SK-N-SH treated with all-trans-retinoic acid at 6 μM for 48 hours (cell line): ENCODE measurements around the gene TBC1D9B.

ENCODE experiments used
- ATAC-seq: fragments of 200-7000 bp; cut with Tn5 transposase; 3 replicates; pipeline ENCODE4 v1.9.1; 2020; ENCODE audit warnings: mild to moderate bottlenecking, moderate library complexity
- ARNTL ChIP-seq: fragments of 450-650 bp; formaldehyde crosslinking; IDR thresholded peaks from 2 replicates; pipeline ENCODE4 v1.5.0; 2020; ENCODE audit warnings: low read depth, mild to moderate bottlenecking, moderate library complexity, borderline replicate concordance
- BACH2 ChIP-seq: fragments of 250-450 bp; sonication (Bioruptor Pico); IDR thresholded peaks from 2 replicates; pipeline ENCODE4 v1.9.0; 2021; ENCODE audit warnings: mild to moderate bottlenecking, borderline replicate concordance
- CREB5 ChIP-seq: fragments of 250-450 bp; sonication (Bioruptor Pico); IDR thresholded peaks from 2 replicates; pipeline ENCODE4 v1.5.1; 2020; ENCODE audit warnings: low read depth, mild to moderate bottlenecking, moderate library complexity
- CSDC2 ChIP-seq: fragments of 250-450 bp; sonication (Bioruptor Pico); IDR thresholded peaks from 2 replicates; pipeline ENCODE4 v1.5.0; 2020; ENCODE audit warnings: mild to moderate bottlenecking, moderate library complexity
- CSRNP3 ChIP-seq: fragments of 250-450 bp; sonication (Bioruptor Pico); IDR thresholded peaks from 2 replicates; pipeline ENCODE4 v1.5.1; 2021; ENCODE audit warnings: mild to moderate bottlenecking, moderate library complexity
- ESRRG ChIP-seq: fragments of 250-450 bp; sonication (Bioruptor Pico); IDR thresholded peaks from 2 replicates; pipeline ENCODE4 v1.6.1; 2021; ENCODE audit warnings: mild to moderate bottlenecking
- GLIS3 ChIP-seq: fragments of 250-450 bp; sonication (Bioruptor Pico); IDR thresholded peaks from 2 replicates; pipeline ENCODE4 v1.5.0; 2020; ENCODE audit warnings: mild to moderate bottlenecking, moderate library complexity
- ISL1 ChIP-seq: fragments of 250-450 bp; sonication (Bioruptor Pico); IDR thresholded peaks from 2 replicates; pipeline ENCODE4 v2.1.2; 2022; ENCODE audit warnings: mild to moderate bottlenecking, moderate library complexity
- OSR1 ChIP-seq: fragments of 250-450 bp; sonication (Bioruptor Pico); IDR thresholded peaks from 2 replicates; pipeline ENCODE4 v1.8.0; 2022; ENCODE audit warnings: moderate library complexity, mild to moderate bottlenecking, inconsistent platforms
- PATZ1 ChIP-seq: fragments of 250-450 bp; sonication (Bioruptor Pico); IDR thresholded peaks from 2 replicates; pipeline ENCODE4 v1.8.0; 2020; ENCODE audit warnings: mild to moderate bottlenecking, moderate library complexity, borderline replicate concordance
- POU6F1 ChIP-seq: fragments of 250-450 bp; sonication (Bioruptor Pico); IDR thresholded peaks from 2 replicates; pipeline ENCODE4 v1.8.0; 2021; ENCODE audit warnings: low read depth, mild to moderate bottlenecking, moderate library complexity, borderline replicate concordance
- PPARA ChIP-seq: fragments of 250-450 bp; sonication (Bioruptor Pico); IDR thresholded peaks from 2 replicates; pipeline ENCODE4 v1.5.0; 2020; ENCODE audit warnings: mild to moderate bottlenecking, borderline replicate concordance
- RARB ChIP-seq: fragments of 250-450 bp; sonication (Bioruptor Pico); IDR thresholded peaks from 2 replicates; pipeline ENCODE4 v1.8.0; 2021; ENCODE audit warnings: mild to moderate bottlenecking, moderate library complexity
- SNAI2 ChIP-seq: fragments of 250-450 bp; sonication (Bioruptor Pico); IDR thresholded peaks from 2 replicates; pipeline ENCODE4 v1.5.0; 2020; ENCODE audit warnings: mild to moderate bottlenecking, moderate library complexity
- TCF4 ChIP-seq: fragments of 250-450 bp; sonication (Bioruptor Pico); IDR thresholded peaks from 2 replicates; pipeline ENCODE4 v1.8.0; 2021; ENCODE audit warnings: mild to moderate bottlenecking, moderate library complexity, borderline replicate concordance
- TOX ChIP-seq: fragments of 250-450 bp; sonication (Bioruptor Pico); IDR thresholded peaks from 2 replicates; pipeline ENCODE4 v1.8.0; 2021; ENCODE audit warnings: mild to moderate bottlenecking, moderate library complexity, borderline replicate concordance
- TSHZ2 ChIP-seq: fragments of 250-450 bp; sonication (Bioruptor Pico); IDR thresholded peaks from 2 replicates; pipeline ENCODE4 v1.5.0; 2020; ENCODE audit warnings: mild to moderate bottlenecking, moderate library complexity
- ZC3H10 ChIP-seq: fragments of 250-450 bp; sonication (Bioruptor Pico); IDR thresholded peaks from 2 replicates; pipeline ENCODE4 v1.5.1; 2021; ENCODE audit warnings: mild to moderate bottlenecking, moderate library complexity
- ZFP3 ChIP-seq: fragments of 250-450 bp; sonication (Bioruptor Pico); IDR thresholded peaks from 2 replicates; pipeline ENCODE4 v1.5.0; 2020; ENCODE audit warnings: mild to moderate bottlenecking, moderate library complexity
- ZFP30 ChIP-seq: fragments of 450-650 bp; formaldehyde crosslinking; IDR thresholded peaks from 2 replicates; pipeline ENCODE4 v1.5.0; 2022; ENCODE audit warnings: mild to moderate bottlenecking, moderate library complexity
- ZNF565 ChIP-seq: fragments of 450-650 bp; formaldehyde crosslinking; conservative IDR thresholded peaks from 2 replicates; pipeline ENCODE4 v1.5.0; 2020; ENCODE audit warnings: low read depth, mild to moderate bottlenecking, moderate library complexity
- ZNF70 ChIP-seq: fragments of 450-650 bp; formaldehyde crosslinking; IDR thresholded peaks from 2 replicates; pipeline ENCODE4 v1.5.0; 2020; ENCODE audit warnings: mild to moderate bottlenecking, moderate library complexity
- ZNF8 ChIP-seq: fragments of 450-650 bp; formaldehyde crosslinking; IDR thresholded peaks from 2 replicates; pipeline ENCODE4 v1.5.0; 2020; ENCODE audit warnings: mild to moderate bottlenecking, moderate library complexity

The TBC1D9B gene

GRCh38 chr5:179904463-179905160 lies 3.1 kb downstream of the TBC1D9B start:
- no peak for ATAC-seq
- TF ChIP-seq RARB (CRISPR knock-in tag): no peak
- TF ChIP-seq CSRNP3 (CRISPR knock-in tag): no peak

- no peak for ATAC-seq
- no peak for TF ChIP-seq ZC3H10 (CRISPR knock-in tag)
- TF ChIP-seq ISL1: no peak
- TF ChIP-seq ZNF565 (CRISPR knock-in tag): no peak
- TF ChIP-seq BACH2 (CRISPR knock-in tag): no peak
- no peak for TF ChIP-seq CSRNP3 (CRISPR knock-in tag)
- TF ChIP-seq TCF4 (CRISPR knock-in tag): no peak
- no peak for TF ChIP-seq ZNF70 (CRISPR knock-in tag)
- TF ChIP-seq GLIS3 (CRISPR knock-in tag): no peak
- no peak for TF ChIP-seq ARNTL (CRISPR knock-in tag)
- no peak for TF ChIP-seq CSDC2
- no peak for TF ChIP-seq PPARA
- TF ChIP-seq TOX (CRISPR knock-in tag): no peak
- no peak for TF ChIP-seq RARB (CRISPR knock-in tag)
- no peak for TF ChIP-seq ZFP30 (CRISPR knock-in tag)
- TF ChIP-seq ZNF8 (CRISPR knock-in tag): no peak
- TF ChIP-seq ESRRG (CRISPR knock-in tag): no peak
- no peak for TF ChIP-seq OSR1 (CRISPR knock-in tag)
- no peak for TF ChIP-seq POU6F1 (CRISPR knock-in tag)
- TF ChIP-seq PATZ1: no peak
- TF ChIP-seq SNAI2 (CRISPR knock-in tag): no peak
Measured at GRCh38 chr5:179902763-179903158, 4.9 kb downstream of the TBC1D9B start.

- no peak for ATAC-seq
- TF ChIP-seq TSHZ2 (CRISPR knock-in tag) (no peak), ESRRG (CRISPR knock-in tag) (no peak), GLIS3 (CRISPR knock-in tag) (no peak), ISL1 (no peak), CSDC2 (no peak), RARB (CRISPR knock-in tag) (no peak), ZFP30 (CRISPR knock-in tag) (no peak), ZNF70 (CRISPR knock-in tag) (no peak), CREB5 (no peak), PATZ1 (no peak), TCF4 (CRISPR knock-in tag) (no peak), ZFP3 (CRISPR knock-in tag) (no peak)
Measured at GRCh38 chr5:179901915-179902762, 5.6 kb downstream of the TBC1D9B start.
